ENCODE data around the gene SYNM. TPM values are rescaled to one million over a fixed set of nuclear protein-coding genes. Genes with fewer than 3 reads are reported as not detected.

Gene SYNM
- total RNA-seq, 1 experiment from 2014 or later = 1.9 TPM

- WGBS (ENCODE audit: extremely low coverage, insufficient read length, low lambda C conversion rate) = no CpG with 5 or more reads among the region's 5 CpGs
- H4K5ac ChIP-seq (ENCODE audit: insufficient read length, low read depth, low read length) = no peak overlapping the region
- no peaks in the 10 kb centered on the region for H3K9me3 ChIP-seq (ENCODE audit: control insufficient read depth, low read depth, low read length)
- H3K27ac ChIP-seq (ENCODE audit: insufficient read length, low read depth, low read length) = no peak overlapping the region
- no peak overlapping the region for H3K4me3 Mint-ChIP-seq
- H3K56ac ChIP-seq (ENCODE audit: insufficient read length, low read depth, low read length) = no peak overlapping the region
- no peak overlapping the region for H3K18ac ChIP-seq (ENCODE audit: insufficient read length, low read depth, low read length)
- no peak overlapping the region for H3K23ac ChIP-seq (ENCODE audit: insufficient read length, low read depth, low read length)
- no peaks in the 10 kb centered on the region for H4K20me1 ChIP-seq (ENCODE audit: control insufficient read depth, insufficient read depth, insufficient read length)
- no peak overlapping the region for H2BK20ac ChIP-seq (ENCODE audit: low read depth, low read length, poor library complexity, severe bottlenecking)
- no peak overlapping the region for H2BK12ac ChIP-seq (ENCODE audit: insufficient read length, low read depth, low read length)
- H3K79me1 ChIP-seq (ENCODE audit: insufficient read depth, low read depth, low read length, poor library complexity, severe bottlenecking) = no peaks in the 10 kb centered on the region
- H3K4me2 ChIP-seq (ENCODE audit: insufficient read depth, insufficient read length, low read length) = no peak overlapping the region
- no peaks in the 10 kb centered on the region for H3K27me3 Mint-ChIP-seq (ENCODE audit: low read depth)
- H3K36me3 Mint-ChIP-seq (ENCODE audit: insufficient read depth in 1 of 3, low read depth in 3 of 3) = peaks cover 0 to 17% (median 9%) of the 10 kb centered on the region in 3 experiments; a peak in 6 of 7 replicates
- no peak overlapping the region for H2AFZ ChIP-seq (ENCODE audit: low read length)
- H3K23me2 ChIP-seq (ENCODE audit: insufficient read length, low read depth, low read length, poor library complexity, severe bottlenecking) = no peaks in the 10 kb centered on the region
- no peaks in the 10 kb centered on the region for H3K27me3 ChIP-seq (ENCODE audit: insufficient read depth, low read length)
- H3K79me2 ChIP-seq (ENCODE audit: insufficient read depth, low read length) = no peaks in the 10 kb centered on the region
- H3K14ac ChIP-seq (ENCODE audit: insufficient read depth, low read length) = 0 out of 2 replicates have a peak overlapping the region, but pooled peaks have one; percentile 16
- no peaks in the 10 kb centered on the region for H3K9me3 Mint-ChIP-seq
- H2BK5ac ChIP-seq (ENCODE audit: insufficient read length, low read length) = no peak overlapping the region
- H3K9ac ChIP-seq (ENCODE audit: extremely low read depth, insufficient read length, low read length) = no peak overlapping the region
- TF ChIP-seq, protein P1, sequence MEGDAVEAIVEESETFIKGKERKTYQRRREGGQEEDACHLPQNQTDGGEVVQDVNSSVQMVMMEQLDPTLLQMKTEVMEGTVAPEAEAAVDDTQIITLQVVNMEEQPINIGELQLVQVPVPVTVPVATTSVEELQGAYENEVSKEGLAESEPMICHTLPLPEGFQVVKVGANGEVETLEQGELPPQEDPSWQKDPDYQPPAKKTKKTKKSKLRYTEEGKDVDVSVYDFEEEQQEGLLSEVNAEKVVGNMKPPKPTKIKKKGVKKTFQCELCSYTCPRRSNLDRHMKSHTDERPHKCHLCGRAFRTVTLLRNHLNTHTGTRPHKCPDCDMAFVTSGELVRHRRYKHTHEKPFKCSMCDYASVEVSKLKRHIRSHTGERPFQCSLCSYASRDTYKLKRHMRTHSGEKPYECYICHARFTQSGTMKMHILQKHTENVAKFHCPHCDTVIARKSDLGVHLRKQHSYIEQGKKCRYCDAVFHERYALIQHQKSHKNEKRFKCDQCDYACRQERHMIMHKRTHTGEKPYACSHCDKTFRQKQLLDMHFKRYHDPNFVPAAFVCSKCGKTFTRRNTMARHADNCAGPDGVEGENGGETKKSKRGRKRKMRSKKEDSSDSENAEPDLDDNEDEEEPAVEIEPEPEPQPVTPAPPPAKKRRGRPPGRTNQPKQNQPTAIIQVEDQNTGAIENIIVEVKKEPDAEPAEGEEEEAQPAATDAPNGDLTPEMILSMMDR (conservative IDR thresholded peaks at IDR 0.05) = no peak
- H4K8ac ChIP-seq (replicated peaks; ENCODE audit: insufficient read length, low read depth, low read length) = no peak overlapping the region
- no peak overlapping the region for H3T11ph ChIP-seq (ENCODE audit: low read length)
- H3K4me1 ChIP-seq (ENCODE audit: insufficient read depth, low read length) = no peaks in the 10 kb centered on the region
- H4K91ac ChIP-seq (ENCODE audit: insufficient read length, low read depth, low read length) = no peak overlapping the region
- H2AK5ac ChIP-seq (ENCODE audit: insufficient read length, low read length) = no peak overlapping the region
- H3K4me1 Mint-ChIP-seq = no peaks in the 10 kb centered on the region
- peak overlapping the region in 2 of 3 experiments; percentile 36 to 79; a peak in 2 of 7 replicates for H3K27ac Mint-ChIP-seq
- no peak overlapping the region for H3K4ac ChIP-seq (ENCODE audit: low read depth, low read length)
- H2BK15ac ChIP-seq (ENCODE audit: low read depth, low read length) = no peak overlapping the region
- no peak for DNase-seq
- no peak overlapping the region for H2BK120ac ChIP-seq (ENCODE audit: low read depth, low read length, poor library complexity, severe bottlenecking)
These were observed 64.0 kb downstream of the SYNM start for GRCh38 chr15:99168601-99169580.

Data from H9 (cell line).